GM18868 (cell line): ENCODE results near the gene ERG28.
"Not testable (repeated sequence)": the region's sequence is repeated elsewhere in the genome, so short reads cannot be mapped to it uniquely, and the experiment has no call there.

ENCODE experiments used
- ATAC-seq: cut with Tn5 transposase; IDR thresholded peaks from one replicate; pipeline ENCODE4 v1.9.1; 2021; ENCODE audit warnings: mild to moderate bottlenecking, moderate library complexity; ENCODE audit not compliant: unreplicated experiment

ERG28 gene, protein sequence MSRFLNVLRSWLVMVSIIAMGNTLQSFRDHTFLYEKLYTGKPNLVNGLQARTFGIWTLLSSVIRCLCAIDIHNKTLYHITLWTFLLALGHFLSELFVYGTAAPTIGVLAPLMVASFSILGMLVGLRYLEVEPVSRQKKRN

DNA sequence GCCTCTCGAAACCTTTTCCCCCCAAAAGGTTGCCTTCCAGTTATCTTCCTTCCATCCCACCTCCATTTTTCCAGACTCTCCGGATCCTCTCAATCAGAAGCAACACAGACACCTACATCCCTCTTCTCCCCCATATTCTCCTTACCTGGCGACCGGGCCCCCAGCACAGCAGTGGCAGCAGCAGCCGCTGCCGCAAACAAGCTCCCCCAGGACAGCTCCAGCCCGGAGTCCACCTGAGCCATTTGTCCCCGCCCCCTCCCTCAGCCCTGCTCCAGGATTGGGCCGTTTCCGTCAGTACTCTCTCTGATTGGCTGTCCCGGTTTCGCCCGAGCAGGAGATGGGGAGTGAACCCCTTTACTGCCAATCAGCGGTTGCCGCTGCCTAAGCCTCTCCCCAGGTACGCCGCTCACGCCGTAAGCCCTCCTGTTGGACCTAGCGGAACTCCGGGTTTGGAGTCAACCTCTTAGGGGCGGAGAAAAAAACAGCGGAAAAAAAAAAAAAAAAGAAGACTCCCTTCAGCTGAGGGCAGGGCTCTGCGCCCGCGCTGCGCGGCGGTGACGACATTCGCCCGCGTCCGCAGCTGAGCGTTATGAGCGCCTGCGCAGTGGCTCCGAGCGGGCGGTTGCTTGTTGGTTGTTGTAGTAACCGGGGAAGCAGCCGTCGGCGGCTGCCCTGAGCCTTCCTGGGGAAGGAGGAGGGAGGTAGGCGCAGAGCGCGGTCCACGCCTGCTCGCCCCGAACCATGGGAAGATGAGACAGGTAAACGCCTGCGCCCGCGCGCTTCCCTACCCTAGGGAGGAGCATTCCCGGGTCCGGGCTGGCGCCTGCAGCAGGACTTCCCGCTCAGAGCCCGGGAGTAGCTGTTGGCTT lies at the start of gene ERG28, which contains the start of gene TTLL5:
Gene ERG28 (minus strand): TSS at position 247 of the 869 bp plus-strand sequence. CDS start 3,374 bp downstream, outside the sequence.
Gene TTLL5 (plus strand): TSS at position 617 of the 869 bp plus-strand sequence. CDS start 1,904 bp downstream, outside the sequence.
- ATAC-seq: peak; percentile 96

DNA sequence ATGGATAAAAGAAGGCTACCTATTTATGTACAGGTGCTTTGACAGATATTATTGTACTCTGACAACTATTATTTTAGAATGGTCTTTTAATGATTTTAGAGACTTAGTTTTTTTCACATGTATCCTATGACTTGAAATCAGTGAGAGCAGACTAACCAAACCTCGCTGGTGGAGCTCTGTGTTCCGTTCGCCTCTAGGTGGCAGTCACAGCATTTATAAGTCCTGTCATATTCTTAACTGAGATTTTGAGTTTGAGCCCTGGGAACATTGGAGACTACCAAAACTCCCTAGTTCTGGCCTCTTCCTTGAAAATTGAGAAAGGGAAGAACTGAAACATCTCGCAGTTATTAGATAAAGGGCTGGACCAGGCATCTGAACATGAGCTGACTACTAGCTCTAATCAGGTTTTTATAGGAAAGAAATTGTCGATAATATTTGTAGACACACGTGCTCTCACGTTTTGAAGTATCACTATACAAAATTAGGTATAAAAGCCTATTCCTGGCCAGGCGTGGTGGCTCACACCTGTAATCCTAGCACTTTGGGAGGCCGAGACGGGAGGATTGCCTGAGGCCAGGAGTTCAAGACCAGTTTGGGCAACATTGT lies 48.6 kb upstream of the ERG28 start:
- peak; percentile 52 for ATAC-seq

DNA sequence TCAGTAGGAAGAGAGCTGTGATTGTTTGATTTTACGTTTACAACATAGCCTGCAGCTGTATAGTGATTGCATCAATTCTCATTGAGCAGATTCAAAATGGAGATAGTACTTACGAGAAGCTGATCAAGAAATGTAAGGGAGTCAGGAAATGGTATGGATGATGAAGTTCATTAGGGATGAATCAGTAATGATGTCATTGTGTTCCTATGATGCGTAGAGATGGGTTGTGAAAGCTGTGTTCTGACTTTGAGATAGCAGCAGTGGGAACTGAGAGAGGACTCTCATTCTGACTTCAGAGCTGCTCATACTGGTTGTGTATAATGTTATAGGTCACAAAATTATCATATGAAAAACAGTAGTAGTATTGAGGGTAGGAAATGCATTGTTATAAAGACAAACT lies 44.3 kb upstream of the ERG28 start:
- no peak for ATAC-seq

DNA sequence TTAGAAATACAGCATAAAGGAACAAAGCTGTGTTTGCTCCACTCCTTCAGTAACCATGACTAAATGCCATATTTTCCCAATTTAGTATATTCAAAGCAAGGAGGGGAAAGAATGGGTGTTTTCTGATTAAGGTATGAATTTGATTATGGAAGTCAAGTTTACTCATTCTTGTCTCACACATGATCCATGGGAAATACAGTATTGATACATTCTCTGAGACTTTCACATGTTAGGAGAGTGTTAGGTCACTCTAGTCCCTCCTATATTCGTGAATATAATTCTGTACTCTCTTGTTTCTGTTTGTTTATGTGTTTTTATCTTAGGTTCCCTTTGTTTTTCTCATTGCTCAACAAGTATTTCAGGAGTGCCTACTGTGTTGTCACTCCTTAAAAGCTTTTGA lies 42.8 kb upstream of the ERG28 start:
- ATAC-seq: no peak

DNA sequence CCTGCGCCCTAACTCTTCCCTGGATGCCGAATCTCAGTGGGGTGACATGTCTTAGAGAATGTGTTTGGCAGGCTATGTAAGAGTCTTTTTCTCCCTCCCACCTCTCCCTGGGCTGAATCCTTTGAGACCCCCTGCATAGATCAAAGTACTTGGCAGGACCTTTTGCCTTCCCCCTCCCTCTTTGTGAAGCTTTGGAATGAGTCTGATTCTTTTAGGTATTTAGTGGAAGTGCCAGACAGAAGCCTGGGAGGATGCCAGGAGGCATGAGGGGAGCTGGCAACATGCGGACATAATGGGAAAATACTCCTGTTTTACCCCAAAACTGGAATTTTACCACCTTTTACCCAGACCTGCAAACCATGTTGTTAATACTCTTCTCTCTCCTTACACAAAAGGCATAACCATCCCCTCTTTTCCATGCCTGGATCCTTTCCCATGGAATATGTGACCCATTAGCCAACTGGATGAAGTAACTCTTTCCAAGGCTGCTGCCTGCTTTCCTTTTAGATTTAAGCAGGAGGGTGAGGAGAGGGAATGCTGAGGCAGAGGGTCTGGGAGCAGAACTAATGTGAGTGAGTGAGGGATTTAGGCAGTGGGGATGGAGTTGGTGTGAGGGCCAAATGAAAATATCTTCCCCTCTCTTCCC lies 42.1 kb upstream of the ERG28 start:
- no peak for ATAC-seq

DNA sequence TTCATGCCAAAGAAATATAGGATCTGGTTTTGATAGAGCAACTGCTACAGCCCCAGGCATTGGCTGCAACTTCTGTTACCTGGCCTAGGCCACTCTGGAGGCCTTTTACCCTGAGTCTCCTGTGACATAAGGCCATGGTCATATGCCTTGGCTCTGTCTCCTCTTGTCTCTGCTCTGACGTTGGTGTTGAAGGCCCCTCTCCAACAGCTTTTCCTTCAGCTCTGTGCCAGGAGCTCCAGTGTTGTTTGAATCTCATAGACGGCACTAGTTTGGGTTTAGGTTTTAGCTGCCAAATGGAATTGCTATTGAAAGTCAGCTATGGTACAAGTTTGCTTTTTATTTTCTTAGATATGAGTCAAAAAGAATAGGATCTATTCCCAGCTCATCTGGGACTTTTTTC lies 41.4 kb upstream of the ERG28 start:
- no peak for ATAC-seq

DNA sequence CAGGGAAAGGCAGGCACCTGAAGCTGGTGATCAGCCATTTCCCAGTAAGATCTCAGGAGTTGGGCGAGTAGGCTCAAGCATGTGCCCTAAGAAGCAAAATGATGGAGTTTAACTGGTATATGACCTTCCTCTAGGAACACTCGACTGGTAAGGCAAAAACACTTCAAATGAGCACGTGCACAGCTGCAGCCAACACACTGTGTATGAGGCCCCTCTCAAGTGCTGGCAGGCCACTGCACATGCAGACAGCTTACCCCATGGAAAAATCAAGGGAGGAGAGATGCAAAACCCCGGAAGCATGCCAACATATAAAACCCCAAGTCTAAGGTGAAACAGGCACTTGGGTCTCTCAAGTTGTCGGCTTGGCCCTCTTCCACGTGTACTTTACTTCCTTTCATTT lies 39.6 kb upstream of the ERG28 start:
- no peak for ATAC-seq

DNA sequence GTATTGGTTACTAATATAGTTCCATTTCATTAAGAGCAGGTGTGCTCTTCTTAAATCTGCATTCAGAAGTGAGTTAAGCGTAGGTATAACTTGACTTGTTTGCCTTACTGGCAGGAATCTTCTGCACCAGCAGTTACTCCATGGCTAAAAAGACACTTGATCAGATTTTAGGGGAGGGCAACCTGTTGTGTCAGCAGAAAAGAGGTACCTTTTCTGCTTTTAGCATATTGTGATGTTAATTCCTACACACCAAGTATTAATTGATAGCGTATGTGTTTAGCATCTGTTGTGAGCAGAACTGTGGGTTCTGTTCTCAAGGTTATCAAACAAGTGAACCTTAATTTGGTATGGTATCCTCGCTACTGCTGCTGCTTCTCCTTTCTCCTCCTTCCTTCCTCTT lies 38.7 kb upstream of the ERG28 start:
- no peak for ATAC-seq

DNA sequence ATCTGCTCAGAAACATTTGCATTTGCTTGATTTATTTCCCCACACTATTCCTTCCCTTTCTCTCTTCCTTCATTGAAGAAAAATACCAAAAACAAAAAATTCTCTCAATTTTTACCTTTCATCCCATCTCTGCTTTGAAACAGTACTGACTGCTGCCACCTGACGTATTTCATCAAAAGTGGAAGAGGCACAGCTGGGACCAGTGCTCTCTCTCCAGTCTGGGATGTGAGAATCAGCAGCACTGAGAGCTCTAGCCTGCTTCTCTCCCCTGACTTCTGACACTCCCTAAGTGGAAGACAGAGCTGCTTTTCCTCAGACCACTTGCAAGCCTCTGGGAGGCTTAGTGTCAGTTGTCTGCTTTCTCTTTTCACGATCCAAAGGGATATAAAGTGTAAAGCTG lies 37.2 kb upstream of the ERG28 start:
- no peak for ATAC-seq

DNA sequence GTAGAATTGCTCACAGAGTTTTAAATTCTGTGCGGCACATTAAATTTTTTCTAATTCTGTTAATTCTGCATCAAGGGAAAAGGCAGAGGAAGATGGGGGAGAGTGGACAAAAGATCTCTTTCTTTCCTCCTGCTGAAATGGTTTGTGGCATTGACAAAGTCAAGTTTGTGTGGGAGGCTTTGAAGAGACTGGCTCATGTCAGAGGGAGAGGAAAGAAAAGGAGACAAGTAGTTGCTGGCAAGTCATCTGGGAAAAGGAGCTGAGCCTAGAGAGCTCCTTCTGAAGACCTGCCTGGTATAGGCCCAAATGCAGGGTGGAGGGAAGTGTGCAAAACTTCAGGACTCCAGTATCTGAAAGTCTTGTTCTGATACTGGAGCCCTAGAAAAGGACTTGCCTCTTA lies 36.7 kb upstream of the ERG28 start:
- no peak for ATAC-seq

DNA sequence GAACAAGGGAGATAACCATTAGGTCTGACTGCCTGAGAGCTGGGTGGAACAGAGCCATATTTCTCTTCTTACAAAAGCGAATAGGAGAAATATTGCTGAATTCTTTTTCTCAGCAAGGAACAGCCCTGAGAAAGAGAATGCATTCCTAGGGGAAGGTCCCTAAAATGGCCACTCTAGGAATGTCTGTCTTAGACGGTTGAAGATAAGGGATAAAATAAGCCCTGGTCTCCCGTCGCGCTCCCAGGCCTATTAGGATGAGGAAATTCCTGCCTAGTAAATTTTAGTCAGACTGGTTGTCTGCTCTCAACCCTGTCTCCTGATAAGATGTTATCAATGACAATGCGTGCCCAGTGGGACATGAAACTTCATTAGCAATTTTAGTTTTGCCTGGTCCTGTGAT lies 34.3 kb upstream of the ERG28 start:
- ATAC-seq: not testable (repeated sequence)

DNA sequence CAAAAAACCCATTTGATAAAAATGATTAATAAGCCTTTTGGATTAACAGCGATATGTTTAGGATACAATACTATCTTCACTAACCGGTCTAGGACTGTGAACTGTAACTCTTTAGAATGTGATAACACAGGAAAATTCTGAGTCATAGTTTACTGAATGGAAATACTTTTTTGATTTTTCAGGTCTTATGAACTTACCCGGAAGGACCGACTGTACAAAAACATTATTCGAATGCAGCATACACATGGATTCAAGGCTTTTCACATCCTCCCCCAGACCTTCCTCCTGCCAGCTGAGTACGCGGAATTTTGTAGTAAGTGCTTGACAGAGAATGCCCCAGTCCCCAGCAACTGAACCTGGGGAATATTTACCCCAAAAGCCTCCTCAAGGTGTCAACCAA lies 29.3 kb upstream of the ERG28 start:
- no peak for ATAC-seq

DNA sequence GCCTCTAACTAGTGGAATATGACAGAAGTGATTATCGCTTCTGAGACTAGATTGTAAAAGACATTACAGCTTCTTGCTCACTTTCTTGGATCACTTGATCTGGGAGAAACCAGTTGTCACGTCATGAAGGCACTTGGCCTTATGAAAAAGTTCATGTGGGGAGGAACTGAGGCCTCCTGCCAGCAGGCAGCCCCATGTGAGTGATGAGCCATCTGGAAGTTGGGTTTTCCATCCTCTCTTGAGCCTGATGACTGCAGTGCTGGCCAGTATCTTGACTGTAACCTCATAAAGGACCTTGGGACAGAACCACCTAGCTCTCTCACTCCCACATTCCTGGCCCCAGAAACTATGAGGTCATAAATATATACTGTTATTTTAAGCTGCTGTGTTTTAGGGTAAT lies 28.3 kb upstream of the ERG28 start:
- no peak for ATAC-seq

DNA sequence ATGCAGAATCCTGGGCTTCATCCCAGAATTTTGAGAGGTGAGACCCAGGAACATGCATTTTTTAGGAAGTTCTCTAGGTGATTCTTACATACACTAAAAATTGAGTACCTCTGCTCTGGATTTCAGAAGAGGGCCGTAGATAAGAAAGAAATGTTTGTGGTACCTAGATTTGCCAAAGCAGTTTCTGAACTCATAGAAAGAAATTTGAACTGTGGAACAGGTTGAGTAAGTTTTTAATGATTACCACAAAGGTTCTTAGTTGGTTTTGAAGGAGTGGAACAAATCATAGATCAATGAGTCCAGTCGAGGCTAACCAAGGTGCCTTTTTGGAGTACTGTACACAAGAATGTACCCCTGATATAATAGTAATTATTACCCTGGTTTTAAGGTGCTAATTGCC lies 25.2 kb upstream of the ERG28 start:
- ATAC-seq: no peak

DNA sequence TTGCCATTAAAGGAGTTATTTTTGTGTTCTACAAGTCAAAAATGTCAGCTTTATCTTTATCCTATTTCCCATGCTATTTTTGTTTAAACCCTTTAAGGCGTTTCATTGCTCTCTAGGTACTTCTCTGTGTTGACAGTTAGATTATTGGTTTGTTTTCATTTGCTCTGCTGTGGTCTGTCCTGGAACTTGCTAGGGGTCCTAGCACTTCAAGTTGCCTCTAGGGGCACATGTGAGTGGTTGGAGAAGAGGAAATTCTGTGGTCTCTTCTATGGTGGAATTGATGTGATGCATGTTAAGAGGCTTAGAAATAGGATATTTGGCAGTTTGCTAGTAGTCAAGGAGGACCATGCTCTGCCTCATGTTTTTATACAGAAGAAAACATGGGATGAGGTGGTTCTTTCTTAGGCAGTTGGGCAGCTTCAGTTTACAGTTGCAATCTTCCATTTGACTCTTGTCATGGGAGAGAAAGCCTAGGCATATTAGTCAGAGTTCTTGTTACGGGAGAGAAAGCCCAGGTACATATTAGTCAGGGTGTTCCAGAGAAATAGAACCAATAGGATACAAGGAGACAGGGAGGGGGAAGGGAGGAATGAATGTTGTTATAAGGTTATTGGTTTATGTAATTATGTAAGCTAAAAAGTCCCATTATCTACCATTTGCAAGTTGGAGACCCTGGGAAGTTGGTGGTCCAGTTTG lies 14.7 kb upstream of the ERG28 start:
- ATAC-seq: no peak

DNA sequence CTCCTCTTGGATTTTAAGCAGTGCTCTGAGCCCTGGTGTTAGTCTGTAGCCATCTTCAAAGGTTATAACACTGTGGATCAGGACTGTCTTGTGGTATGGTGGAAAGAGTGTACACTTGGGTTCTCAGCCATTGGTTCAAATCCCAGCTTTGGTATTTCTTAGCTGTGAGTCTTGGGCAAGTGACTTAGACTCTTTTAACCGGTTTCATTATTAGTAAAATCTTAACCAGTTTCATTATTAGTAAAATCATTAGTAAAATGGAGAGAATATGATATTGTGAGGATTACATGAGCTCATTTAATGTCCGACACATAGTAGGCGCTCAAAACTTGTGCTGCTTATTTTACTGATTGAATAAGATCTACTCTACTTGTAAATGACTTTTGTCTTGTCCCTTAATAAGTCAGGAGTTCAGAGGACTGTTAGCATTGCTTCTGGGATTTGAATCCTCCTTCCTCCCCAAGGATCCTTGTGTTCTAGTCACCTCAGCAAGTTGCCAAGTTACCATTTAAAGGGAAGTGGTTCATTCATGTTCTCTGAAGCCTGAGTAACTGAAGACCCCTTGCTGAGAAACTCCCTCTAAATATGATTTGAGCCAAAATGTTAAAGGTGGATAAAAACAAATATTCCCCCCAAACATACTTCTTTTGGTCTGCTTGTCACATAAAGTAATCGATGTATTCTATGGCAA lies 12.8 kb upstream of the ERG28 start:
- ATAC-seq: peak; percentile 52

DNA sequence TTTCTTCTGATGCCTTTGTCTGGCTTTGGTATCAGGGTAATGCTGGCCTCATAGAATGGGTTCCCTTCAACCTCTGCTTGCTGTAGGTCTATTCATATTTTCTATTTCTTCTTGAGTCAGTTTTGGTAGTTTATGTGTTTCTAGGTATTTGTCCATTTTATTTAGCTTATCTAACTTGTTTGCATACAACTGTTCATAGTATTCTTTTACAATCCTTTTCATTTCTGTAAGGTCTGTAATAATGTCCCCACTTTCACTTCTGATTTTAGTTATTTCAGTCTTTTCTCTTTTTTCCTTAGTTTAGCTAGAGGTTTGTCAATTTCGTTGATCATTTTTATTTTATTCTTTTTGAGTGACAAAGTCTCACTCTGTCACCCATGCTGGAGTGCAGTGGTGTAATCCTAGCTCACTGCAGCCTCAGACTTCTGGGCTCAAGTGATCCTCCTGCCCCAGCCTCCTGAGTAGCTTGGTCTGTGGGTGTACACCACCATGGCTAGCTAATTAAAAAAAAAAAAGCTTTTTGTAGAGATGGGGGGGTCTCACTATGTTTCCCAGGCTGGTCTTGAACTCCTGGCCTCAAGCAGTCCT lies 12.0 kb upstream of the ERG28 start:
- no peak for ATAC-seq

DNA sequence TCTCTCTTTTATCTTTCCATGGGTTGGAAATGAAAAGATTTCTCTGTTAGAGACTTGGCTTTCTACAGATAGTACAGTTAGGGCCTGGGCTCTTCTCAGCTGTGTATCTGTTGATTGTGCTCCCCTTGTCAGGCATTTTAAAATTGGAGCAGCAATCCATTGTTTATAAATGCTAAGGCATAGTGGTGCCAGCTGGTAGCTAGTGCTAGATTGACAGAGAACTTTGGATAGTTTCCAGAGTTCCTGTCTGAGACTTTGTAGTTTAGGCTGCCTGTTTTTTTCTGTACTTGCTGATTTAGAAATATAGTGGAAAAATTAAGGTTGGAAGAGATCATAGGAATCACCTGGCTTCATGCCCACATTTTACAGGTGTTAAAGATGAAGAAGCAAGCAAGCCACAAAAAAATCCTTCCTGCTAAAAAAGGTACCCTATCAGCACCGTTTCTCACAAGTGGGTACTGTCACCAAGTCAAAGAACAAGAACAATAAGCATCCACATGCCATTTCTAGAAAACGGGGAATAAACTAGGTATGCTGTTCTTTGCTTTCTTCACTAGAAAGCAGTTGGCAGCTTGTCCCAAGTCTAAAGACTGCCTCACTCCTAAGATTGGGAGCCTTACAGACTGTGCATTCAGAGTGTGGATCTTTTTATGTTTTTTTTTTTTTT lies 6.6 kb upstream of the ERG28 start:
- no peak for ATAC-seq

DNA sequence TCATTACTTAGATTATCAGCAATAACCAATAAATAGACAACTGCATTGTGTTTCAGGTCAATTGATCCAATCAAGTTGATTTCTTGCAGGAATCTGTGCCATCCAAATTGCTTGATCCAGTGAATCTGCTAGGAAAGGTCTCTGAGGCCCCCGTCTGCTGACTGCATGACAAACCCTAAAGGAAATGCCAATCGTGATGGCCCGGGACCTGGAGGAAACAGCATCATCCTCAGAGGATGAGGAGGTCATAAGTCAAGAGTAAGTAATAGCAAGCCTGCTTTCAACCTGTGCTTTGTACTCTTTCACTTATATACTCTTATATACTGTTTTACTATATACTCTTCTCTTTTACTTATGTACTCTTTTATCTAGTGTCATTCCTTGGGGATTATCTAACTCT lies 2.3 kb upstream of the ERG28 start:
- ATAC-seq: no peak

DNA sequence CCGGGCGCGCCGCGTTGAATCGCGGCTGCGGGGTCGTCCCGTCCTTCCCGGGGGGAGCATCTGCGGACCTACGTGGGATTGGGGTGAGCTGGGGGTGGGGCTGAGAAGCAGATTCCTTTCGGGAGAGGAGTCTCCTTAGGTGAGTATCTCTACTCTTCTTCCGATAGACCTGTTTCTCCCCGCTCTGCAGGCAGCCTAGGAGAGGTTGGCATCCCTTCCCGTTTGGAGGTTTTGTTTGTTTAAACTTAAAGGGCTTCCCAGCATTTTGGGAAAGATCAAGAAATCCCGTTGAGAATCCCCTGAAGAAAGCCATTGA lies 781 bp upstream of the ERG28 start:
- no peak for ATAC-seq
